K562 (cell line): ENCODE data around the gene POPDC3.

ENCODE experiments used
- HCFC1 ChIP-seq: IDR thresholded peaks from 2 replicates; pipeline ENCODE4 v1.6.1; 2012; ENCODE audit warnings: low read depth, low read length, improper control_type of control experiment
- POLR2A ChIP-seq: fragments of 450-650 bp; conservative IDR thresholded peaks from 2 replicates; pipeline ENCODE4 v1.6.1; 2016
- ZFX ChIP-seq: sonication (generic); formaldehyde crosslinking; IDR thresholded peaks from 2 replicates; pipeline ENCODE4 v1.8.0; 2022; ENCODE audit warnings: mild to moderate bottlenecking, missing genetic modification reagents, moderate library complexity

GRCh38 chr6:105113422-105113821, 66.4 kb downstream of the POPDC3 start:
- no peak for TF ChIP-seq ZFX
- TF ChIP-seq HCFC1, result no peak
- TF ChIP-seq POLR2A, result no peak
